ENCODE results near the gene CCR3. TPM values are rescaled to one million over a fixed set of nuclear protein-coding genes. Genes with fewer than 3 reads are reported as not detected.

CCR3 gene
- total RNA-seq, 2 donors from 2014 or later = not detected

GRCh38 chr3:46196261-46196957 lies 45.9 kb upstream of the CCR3 start:
- Histone ChIP-seq H3K9me3 (peaks cover 0 to 9% (median 0%) of the 10 kb centered on the region in 3 donors), H3K4me3 (no peak overlapping the region), H3K27ac (no peak overlapping the region), H3K27me3 (no peaks in the 10 kb centered on the region), H3K36me3 (replicated peaks in 1 of 2; ENCODE audit: insufficient read depth in 1 of 2, low read depth in 2 of 2) (no peaks in the 10 kb centered on the region), H3K4me1 (no peaks in the 10 kb centered on the region)
- TF ChIP-seq CTCF (IDR thresholded peaks at IDR 0.05) = no peak
- TF ChIP-seq POLR2A (IDR thresholded peaks at IDR 0.05) = no peak
- ATAC-seq = no peak
- intact Hi-C loops (cut with DNase I) = no loop called here
- WGBS, 2 donors = 75 to 79% methylated on average over 7 of the region's 7 CpGs
- DNase-seq = no peak

- DNase-seq (no peak), ATAC-seq (no peak)
- intact Hi-C loops (cut with DNase I) = no loop called here
- Histone ChIP-seq H3K27ac (no peak overlapping the region), H3K36me3 (replicated peaks in 1 of 2; ENCODE audit: insufficient read depth in 1 of 2, low read depth in 2 of 2) (no peaks in the 10 kb centered on the region), H3K4me3 (no peak overlapping the region), H3K9me3 (no peaks in the 10 kb centered on the region), H3K4me1 (no peaks in the 10 kb centered on the region), H3K27me3 (no peaks in the 10 kb centered on the region)
- TF ChIP-seq POLR2A (IDR thresholded peaks at IDR 0.05) (no peak), CTCF (IDR thresholded peaks at IDR 0.05) (no peak)
- 51 to 52% methylated on average over 5 of the region's 5 CpGs for whole genome bisulfite sequencing, 2 donors
Measured at GRCh38 chr3:46200211-46200610, 42.0 kb upstream of the CCR3 start.

DNA sequence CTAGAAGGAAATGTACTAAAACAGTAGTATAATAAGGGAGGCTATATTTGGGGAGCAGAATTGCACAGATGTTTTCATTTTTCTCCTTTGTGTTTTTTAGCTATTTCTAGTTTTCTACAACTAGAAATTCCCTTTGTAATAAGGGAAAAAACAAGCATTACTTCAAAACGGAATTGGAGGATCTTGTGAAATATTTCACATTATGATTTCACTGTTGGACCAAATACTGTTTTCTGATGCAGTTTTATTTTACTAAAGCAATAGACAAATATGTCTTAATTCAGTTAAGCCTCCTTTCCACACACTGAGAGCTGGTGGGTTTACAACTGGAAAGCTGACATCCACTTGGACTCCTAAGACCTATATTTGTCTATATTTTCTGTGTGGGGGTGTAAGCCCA lies 41.5 kb upstream of the CCR3 start:
- Histone ChIP-seq H3K9me3 (no peaks in the 10 kb centered on the region), H3K36me3 (replicated peaks in 1 of 2; ENCODE audit: insufficient read depth in 1 of 2, low read depth in 2 of 2) (no peaks in the 10 kb centered on the region), H3K4me1 (no peaks in the 10 kb centered on the region), H3K4me3 (no peak overlapping the region), H3K27ac (no peak overlapping the region), H3K27me3 (no peaks in the 10 kb centered on the region)
- WGBS, 2 donors = 28 to 31% methylated on average over 1 of the region's 1 CpG
- DNase-seq (no peak), ATAC-seq (no peak)
- intact Hi-C loops (cut with DNase I) = no loop called here
- TF ChIP-seq POLR2A (IDR thresholded peaks at IDR 0.05) (no peak), CTCF (IDR thresholded peaks at IDR 0.05) (no peak)

- Histone ChIP-seq H3K4me1 (no peaks in the 10 kb centered on the region), H3K36me3 (replicated peaks in 1 of 2; ENCODE audit: insufficient read depth in 1 of 2, low read depth in 2 of 2) (no peaks in the 10 kb centered on the region), H3K27me3 (no peaks in the 10 kb centered on the region), H3K27ac (no peak overlapping the region), H3K4me3 (no peak overlapping the region), H3K9me3 (no peaks in the 10 kb centered on the region)
- ATAC-seq = no peak
- intact Hi-C loops (cut with DNase I) = no loop called here
- WGBS, 2 donors = 68 to 92% methylated on average over 4 of the region's 4 CpGs
- DNase-seq = no peak
- no peak for TF ChIP-seq POLR2A (IDR thresholded peaks at IDR 0.05)
Measured at GRCh38 chr3:46202535-46202934, 39.7 kb upstream of the CCR3 start.

- DNase-seq = no peak
- Histone ChIP-seq H3K4me3 (no peak overlapping the region), H3K27ac (no peak overlapping the region), H3K36me3 (replicated peaks in 1 of 2; ENCODE audit: insufficient read depth in 1 of 2, low read depth in 2 of 2) (no peaks in the 10 kb centered on the region), H3K4me1 (no peaks in the 10 kb centered on the region), H3K27me3 (no peaks in the 10 kb centered on the region), H3K9me3 (no peaks in the 10 kb centered on the region)
- intact Hi-C loops (cut with DNase I) = no loop called here
- TF ChIP-seq CTCF (IDR thresholded peaks at IDR 0.05) (no peak), POLR2A (IDR thresholded peaks at IDR 0.05) (no peak)
- WGBS, 2 donors = 87 to 91% methylated on average over 12 of the region's 12 CpGs
- no peak for ATAC-seq
Measured at GRCh38 chr3:46203681-46204080, 38.6 kb upstream of the CCR3 start.

Measured in body of pancreas (tissue), 4 donors.